Measurements from ENCODE around the gene RIC3. TPM values are rescaled to one million over a fixed set of nuclear protein-coding genes. Genes with fewer than 3 reads are reported as not detected.

The RIC3 gene
- total and polyA plus RNA-seq, 10 donors, result 11.6 to 32.7 (median 23.3) TPM

- peaks cover 0 to 4% (median 0%) of the 10 kb centered on the region in 6 donors for H3K4me1 ChIP-seq
- intact Hi-C loops (cut with DNase I; ENCODE audit: low total_unique reads), result no loop called here
- peak; percentile 36 for DNase-seq
- no peak overlapping the region for H3K4me3 ChIP-seq
- no peaks in the 10 kb centered on the region for H3K9me3 ChIP-seq
- H3K27me3 ChIP-seq (replicated peaks in 1 of 7), result peaks cover 0 to 4% (median 0%) of the 10 kb centered on the region in 7 donors
- no peak for TF ChIP-seq POLR2A (IDR thresholded peaks at IDR 0.05)
- TF ChIP-seq, protein P1, sequence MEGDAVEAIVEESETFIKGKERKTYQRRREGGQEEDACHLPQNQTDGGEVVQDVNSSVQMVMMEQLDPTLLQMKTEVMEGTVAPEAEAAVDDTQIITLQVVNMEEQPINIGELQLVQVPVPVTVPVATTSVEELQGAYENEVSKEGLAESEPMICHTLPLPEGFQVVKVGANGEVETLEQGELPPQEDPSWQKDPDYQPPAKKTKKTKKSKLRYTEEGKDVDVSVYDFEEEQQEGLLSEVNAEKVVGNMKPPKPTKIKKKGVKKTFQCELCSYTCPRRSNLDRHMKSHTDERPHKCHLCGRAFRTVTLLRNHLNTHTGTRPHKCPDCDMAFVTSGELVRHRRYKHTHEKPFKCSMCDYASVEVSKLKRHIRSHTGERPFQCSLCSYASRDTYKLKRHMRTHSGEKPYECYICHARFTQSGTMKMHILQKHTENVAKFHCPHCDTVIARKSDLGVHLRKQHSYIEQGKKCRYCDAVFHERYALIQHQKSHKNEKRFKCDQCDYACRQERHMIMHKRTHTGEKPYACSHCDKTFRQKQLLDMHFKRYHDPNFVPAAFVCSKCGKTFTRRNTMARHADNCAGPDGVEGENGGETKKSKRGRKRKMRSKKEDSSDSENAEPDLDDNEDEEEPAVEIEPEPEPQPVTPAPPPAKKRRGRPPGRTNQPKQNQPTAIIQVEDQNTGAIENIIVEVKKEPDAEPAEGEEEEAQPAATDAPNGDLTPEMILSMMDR (IDR thresholded peaks at IDR 0.05 in 8 of 11, conservative IDR thresholded peaks at IDR 0.05 in 3 of 11), result no peak
- no peak for TF ChIP-seq POLR2AphosphoS5 (IDR thresholded peaks at IDR 0.05)
- no peak overlapping the region for H3K27ac ChIP-seq
- 57 to 81% (median 79%) methylated on average over 3 of the region's 3 CpGs for WGBS, 5 donors
- no peaks in the 10 kb centered on the region for H3K36me3 ChIP-seq
These were observed 108.6 kb downstream of the RIC3 start for GRCh38 chr11:8060146-8060719.

- H3K36me3 ChIP-seq, result no peaks in the 10 kb centered on the region
- no peak overlapping the region for H3K4me3 ChIP-seq
- DNase-seq, result peak; percentile 64
- intact Hi-C loops (cut with DNase I; ENCODE audit: low total_unique reads), result no loop called here
- H3K27ac ChIP-seq, result no peak overlapping the region
- H3K4me1 ChIP-seq, result peaks cover 0 to 4% (median 0%) of the 10 kb centered on the region in 6 donors
- peaks cover 0 to 6% (median 0%) of the 10 kb centered on the region in 7 donors for H3K27me3 ChIP-seq (replicated peaks in 1 of 7)
- TF ChIP-seq POLR2A (IDR thresholded peaks at IDR 0.05) (no peak), POLR2AphosphoS5 (IDR thresholded peaks at IDR 0.05) (no peak)
- TF ChIP-seq, protein P1 (IDR thresholded peaks at IDR 0.05 in 8 of 11, conservative IDR thresholded peaks at IDR 0.05 in 3 of 11), result no peak
- WGBS, 5 donors, result 49 to 63% (median 53%) methylated on average over 10 of the region's 10 CpGs
- H3K9me3 ChIP-seq, result no peaks in the 10 kb centered on the region
These were observed 109.2 kb downstream of the RIC3 start for GRCh38 chr11:8059571-8060011.

GRCh38 chr11:8059030-8059429 lies 109.8 kb downstream of the RIC3 start:
- no peak overlapping the region for H3K27ac ChIP-seq
- peaks cover 0 to 6% (median 0%) of the 10 kb centered on the region in 7 donors for H3K27me3 ChIP-seq (replicated peaks in 1 of 7)
- WGBS, 5 donors, result 80 to 86% (median 83%) methylated on average over 8 of the region's 8 CpGs
- H3K4me1 ChIP-seq, result peaks cover 0 to 4% (median 0%) of the 10 kb centered on the region in 6 donors
- DNase-seq, result peak; percentile 19
- TF ChIP-seq POLR2AphosphoS5 (IDR thresholded peaks at IDR 0.05) (no peak), POLR2A (IDR thresholded peaks at IDR 0.05) (no peak)
- TF ChIP-seq, protein P1 (IDR thresholded peaks at IDR 0.05 in 8 of 11, conservative IDR thresholded peaks at IDR 0.05 in 3 of 11), result no peak
- H3K9me3 ChIP-seq, result no peaks in the 10 kb centered on the region
- intact Hi-C loops (cut with DNase I; ENCODE audit: low total_unique reads), result no loop called here
- H3K36me3 ChIP-seq, result no peaks in the 10 kb centered on the region
- H3K4me3 ChIP-seq, result no peak overlapping the region

DNA sequence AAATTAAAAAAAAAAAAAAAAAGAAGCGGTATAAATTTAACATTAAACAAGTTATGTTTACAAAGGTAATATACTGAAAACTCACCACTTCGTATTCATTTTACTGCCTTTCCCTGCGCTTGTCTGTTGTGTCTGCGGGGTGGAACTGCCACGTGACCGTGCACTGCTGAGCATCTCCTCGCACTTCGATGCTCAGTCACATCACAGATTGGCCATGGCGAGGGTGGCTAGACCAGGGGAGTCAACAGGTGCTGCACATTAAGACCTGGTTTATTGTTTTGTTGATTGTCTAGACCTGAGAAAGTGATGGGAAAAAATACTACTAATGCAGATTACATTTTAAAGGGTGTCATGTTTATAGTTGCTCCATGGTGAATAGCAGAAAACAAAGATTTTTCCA lies 110.6 kb downstream of the RIC3 start:
- peaks cover 0 to 4% (median 0%) of the 10 kb centered on the region in 6 donors for H3K4me1 ChIP-seq
- intact Hi-C loops (cut with DNase I; ENCODE audit: low total_unique reads), result no loop called here
- H3K36me3 ChIP-seq, result no peaks in the 10 kb centered on the region
- TF ChIP-seq POLR2AphosphoS5 (IDR thresholded peaks at IDR 0.05) (no peak), POLR2A (IDR thresholded peaks at IDR 0.05) (no peak)
- TF ChIP-seq, protein P1 (IDR thresholded peaks at IDR 0.05 in 8 of 11, conservative IDR thresholded peaks at IDR 0.05 in 3 of 11), result no peak
- WGBS, 5 donors, result 90 to 96% (median 95%) methylated on average over 9 of the region's 9 CpGs
- H3K9me3 ChIP-seq, result no peaks in the 10 kb centered on the region
- no peak overlapping the region for H3K27ac ChIP-seq
- no peak overlapping the region for H3K4me3 ChIP-seq
- peaks cover 0 to 9% (median 0%) of the 10 kb centered on the region in 7 donors for H3K27me3 ChIP-seq (replicated peaks in 1 of 7)
- DNase-seq, result peak; percentile 54
